Measurements from ENCODE around the gene AHSP.
A peak's percentile ranks its signal among the peaks of the same experiment; 100 is the strongest.
"Not testable (repeated sequence)": the region's sequence is repeated elsewhere in the genome, so short reads cannot be mapped to it uniquely, and the experiment has no call there.

Gene AHSP

GRCh38 chr16:31527734-31528274 is at the start of gene AHSP:
TSS of gene AHSP (plus strand) at chr16:31527900. CDS start at chr16:31528140, 240 bp downstream.
- ATAC-seq (peak; percentile 68), DNase-seq (peak; percentile 24)

GRCh38 chr16:31478956-31479355 is 48.7 kb upstream of the AHSP start:
- ATAC-seq (no peak), DNase-seq (no peak)

- DNase-seq (no peak), ATAC-seq (no peak)
Observed at GRCh38 chr16:31479751-31480150, 47.9 kb upstream of the AHSP start.

GRCh38 chr16:31480851-31481536 is 46.7 kb upstream of the AHSP start:
- ATAC-seq (no peak), DNase-seq (no peak)

GRCh38 chr16:31483081-31483480 is 44.6 kb upstream of the AHSP start, which contains the start of gene SLC5A2:
TSS of gene SLC5A2 (plus strand) at chr16:31483123. CDS start at chr16:31483137, 14 bp downstream.
- DNase-seq (no peak), ATAC-seq (no peak)

GRCh38 chr16:31484048-31484447 is 43.7 kb upstream of the AHSP start:
- not testable (repeated sequence) for DNase-seq, ATAC-seq

- no peak for ATAC-seq
- DNase-seq = no peak
Observed at GRCh38 chr16:31484491-31485171, 43.1 kb upstream of the AHSP start.

GRCh38 chr16:31485571-31485970 is 42.1 kb upstream of the AHSP start:
- no peak for ATAC-seq

GRCh38 chr16:31486045-31486444 is 41.7 kb upstream of the AHSP start:
- no peak for ATAC-seq
- DNase-seq = no peak

More at GRCh38 chr16:31485571-31485970, 42.1 kb upstream of the AHSP start:
- DNase-seq = no peak

- no peak for ATAC-seq
- DNase-seq = no peak
Observed at GRCh38 chr16:31487071-31487719, 40.5 kb upstream of the AHSP start.

GRCh38 chr16:31487720-31488467 is 39.8 kb upstream of the AHSP start:
- ATAC-seq (peak; percentile 87), DNase-seq (peak; percentile 65)

- no peak for ATAC-seq
Observed at GRCh38 chr16:31488468-31489297, 39.0 kb upstream of the AHSP start.

GRCh38 chr16:31489298-31489564 is 38.5 kb upstream of the AHSP start:
- no peak for DNase-seq

More at GRCh38 chr16:31488468-31489297, 39.0 kb upstream of the AHSP start:
- no peak for DNase-seq

GRCh38 chr16:31489616-31490584 is 37.8 kb upstream of the AHSP start:
- ATAC-seq = no peak
- DNase-seq = no peak

More at GRCh38 chr16:31489298-31489564, 38.5 kb upstream of the AHSP start:
- ATAC-seq = no peak

GRCh38 chr16:31491778-31492418 is 35.8 kb upstream of the AHSP start:
- ATAC-seq = no peak

GRCh38 chr16:31493506-31494125 is 34.1 kb upstream of the AHSP start:
- ATAC-seq (no peak), DNase-seq (no peak)

More at GRCh38 chr16:31491778-31492418, 35.8 kb upstream of the AHSP start:
- no peak for DNase-seq

GRCh38 chr16:31496670-31497069 is 31.0 kb upstream of the AHSP start:
- DNase-seq (no peak), ATAC-seq (no peak)

- no peak for ATAC-seq
- no peak for DNase-seq
Observed at GRCh38 chr16:31498493-31498892, 29.2 kb upstream of the AHSP start.

- ATAC-seq = no peak
- DNase-seq = no peak
Observed at GRCh38 chr16:31499928-31500327, 27.8 kb upstream of the AHSP start.
